B cell (primary cell): ENCODE data around the gene BCAR3. TPM values are rescaled to one million over a fixed set of nuclear protein-coding genes. Genes with fewer than 3 reads are reported as not detected.

Source experiments
- ATAC-seq: fragments of 200-7000 bp; cut with Tn5 transposase; one replicate; pipeline ENCODE4 v1.10.0; 2021; ENCODE audit warnings: low read depth, mild to moderate bottlenecking, moderate number of reproducible peaks, moderate library complexity
- CTCF ChIA-PET: fragments of 350-600 bp; sonication (Branson Sonifier 250); formaldehyde crosslinking; loops from one replicate; lab custom pipeline; 2021; ENCODE audit warnings: antibody characterized with exemption, inconsistent platforms; lab: Charles Lee
- POLR2A ChIA-PET: fragments of 350-600 bp; sonication (Branson Sonifier 250); formaldehyde crosslinking; loops from one replicate; lab custom pipeline; 2021; ENCODE audit warnings: antibody characterized with exemption; lab: Charles Lee
- DNase-seq: peaks from one replicate; pipeline ENCODE4 v3.0.0; 2013
- H2AFZ ChIP-seq: 2 replicates; pipeline ENCODE4 v1.6.1; 2012; ENCODE audit warnings: mild to moderate bottlenecking, low read depth, low read length; ENCODE audit not compliant: insufficient read depth, poor library complexity, severe bottlenecking
- H3K27ac ChIP-seq, 2 donors: 1 replicate in 1 of 2; 2 replicates in 1 of 2; pipeline ENCODE4 v1.5.1; 2012 to 2013; ENCODE audit warnings: low read length in 2 of 2, mild to moderate bottlenecking in 2 of 2, moderate library complexity in 1 of 2
- H3K27me3 ChIP-seq, 4 experiments: fragments of 200-600 bp in 1 of 4; sonication (generic) in 1 of 4; replicated peaks in 1 of 4; 1 replicate in 2 of 4; 2 replicates in 2 of 4; pipeline versions ENCODE4 v1.6.1 to v1.7.0; 2013 to 2016; ENCODE audit warnings: low read length in 3 of 4, mild to moderate bottlenecking in 2 of 4, mixed read lengths in 1 of 4, moderate library complexity in 1 of 4; ENCODE audit not compliant: insufficient read depth in 4 of 4, control insufficient read depth in 3 of 4; ENCODE audit errors: control extremely low read depth in 1 of 4
- H3K36me3 ChIP-seq, 2 experiments: replicated peaks in 1 of 2; 1 replicate in 1 of 2; 2 replicates in 1 of 2; pipeline versions ENCODE4 v1.6.1 to v1.7.1; 2013; ENCODE audit warnings: low read length in 1 of 2; ENCODE audit not compliant: insufficient read depth in 2 of 2, control insufficient read depth in 1 of 2; ENCODE audit errors: control extremely low read depth in 1 of 2, extremely low read depth in 1 of 2
- H3K4me1 ChIP-seq, 2 donors: fragments of 200-600 bp in 1 of 2; sonication (generic) in 1 of 2; 1 replicate in 1 of 2; 2 replicates in 1 of 2; pipeline versions ENCODE4 v1.5.1 to v1.6.1; 2013 to 2017; ENCODE audit warnings: low read length in 2 of 2; ENCODE audit not compliant: control insufficient read depth in 2 of 2, insufficient read depth in 2 of 2
- H3K4me2 ChIP-seq: replicated peaks from 2 replicates; pipeline ENCODE3; 2012; ENCODE audit warnings: mild to moderate bottlenecking, low read depth, low read length; ENCODE audit not compliant: poor library complexity, severe bottlenecking
- H3K4me3 ChIP-seq, 5 experiments: fragments of 200-600 bp in 1 of 5; sonication (generic) in 1 of 5; 1 replicate in 3 of 5; 2 replicates in 2 of 5; pipeline versions ENCODE4 v1.5.1 to v1.7.0; 2011 to 2016; ENCODE audit warnings: low read length in 4 of 5, mild to moderate bottlenecking in 4 of 5, low read depth in 2 of 5, control low read depth in 1 of 5, moderate library complexity in 1 of 5; ENCODE audit not compliant: insufficient read depth in 1 of 5; ENCODE audit errors: control extremely low read depth in 1 of 5, extremely low read depth in 1 of 5
- H3K79me2 ChIP-seq: fragments of 200-600 bp; sonication (generic); one replicate; pipeline ENCODE4 v1.6.0; 2016; ENCODE audit warnings: low read length; ENCODE audit not compliant: control insufficient read depth, insufficient read depth
- H3K9ac ChIP-seq: fragments of 200-600 bp; sonication (generic); 2 replicates; pipeline ENCODE4 v1.6.1; 2017; ENCODE audit warnings: mild to moderate bottlenecking, low read length, moderate library complexity
- H3K9me3 ChIP-seq, 3 donors: one replicate each; pipeline versions ENCODE4 v1.6.1 to v1.7.1; 2013; ENCODE audit warnings: low read length in 2 of 3; ENCODE audit not compliant: control insufficient read depth in 2 of 3, insufficient read depth in 1 of 3; ENCODE audit errors: control extremely low read depth in 1 of 3
- H4K20me1 ChIP-seq: 2 replicates; pipeline ENCODE4 v1.6.0; 2012; ENCODE audit warnings: mild to moderate bottlenecking, low read length; ENCODE audit not compliant: insufficient read depth, control insufficient read depth, poor library complexity, severe bottlenecking
- H3K27ac Mint-ChIP-seq: one replicate; pipeline ENCODE4 v1.8.0; 2021; ENCODE audit warnings: mixed read lengths
- H3K27me3 Mint-ChIP-seq: one replicate; pipeline ENCODE4 v1.8.0; 2021; ENCODE audit warnings: mixed read lengths
- H3K4me1 Mint-ChIP-seq: one replicate; pipeline ENCODE4 v1.8.0; 2021; ENCODE audit warnings: mixed read lengths
- H3K4me3 Mint-ChIP-seq: one replicate; pipeline ENCODE4 v1.8.0; 2021; ENCODE audit warnings: mixed read lengths
- H3K9me3 Mint-ChIP-seq: one replicate; pipeline ENCODE4 v1.8.0; 2022; ENCODE audit warnings: mixed read lengths; ENCODE audit not compliant: insufficient read depth
- CTCF ChIP-seq: fragments of 200-600 bp; IDR thresholded peaks from one replicate; pipeline ENCODE4 v1.8.0; 2022; ENCODE audit warnings: antibody characterized with exemption, mild to moderate bottlenecking
- EZH2 ChIP-seq: IDR thresholded peaks from 2 replicates; pipeline ENCODE4 v1.6.1; 2012; ENCODE audit warnings: borderline replicate concordance, low read depth, mild to moderate bottlenecking, moderate library complexity, low read length; ENCODE audit not compliant: insufficient read depth, poor library complexity, severe bottlenecking
- WGBS: methylation state at CpG from one replicate; pipeline ENCODE4 v1.1.5; 2013; ENCODE audit warnings: missing lambda C conversion rate; ENCODE audit not compliant: insufficient coverage; 5-methylcytosine and 5-hydroxymethylcytosine counted together
- intact Hi-C: fragments of 100-400 bp; cut with micrococcal nuclease; formaldehyde crosslinking; loops from one replicate; pipeline ENCODE4 v1.10.0; 2022
- polyA plus RNA-seq: library from polyadenylated mRNA; depleted of rRNA; stranded (reverse); fragments of >200 nt; gene quantifications from 2 replicates; pipeline ENCODE4 v1.2.3, GENCODE V29; 2012
- total RNA-seq, 2 donors: library from RNA; stranded (reverse); fragments of 120-200 nt in 1 of 2; gene quantifications; 1 replicate in 1 of 2; 2 replicates in 1 of 2; pipeline versions ENCODE4 v1.2.3 to v1.2.4, GENCODE V29; 2013 to 2022

Gene BCAR3
- total and polyA plus RNA-seq, 2 donors (not counting 1 experiment from before 2014, with no cell fraction given): 6.7 to 13.0 TPM

GRCh38 chr1:93715529-93716126 is 34.0 kb upstream of the BCAR3 start:
- H3K4me3 Mint-ChIP-seq: peak overlapping the region; percentile 62
- Histone ChIP-seq H3K36me3 (no peaks in the 10 kb centered on the region), H3K4me2 (no peak overlapping the region), H3K4me1 (peaks cover 4 to 29% of the 10 kb centered on the region in 2 donors), H3K27ac (no peak overlapping the region), H4K20me1 (no peaks in the 10 kb centered on the region), H3K9ac (no peak overlapping the region), H3K4me3 (no peak overlapping the region), H3K9me3 (peaks cover 0 to 3% (median 0%) of the 10 kb centered on the region in 3 donors), H3K79me2 (no peaks in the 10 kb centered on the region), H2AFZ (peak overlapping the region; percentile 41), H3K27me3 (no peaks in the 10 kb centered on the region)
- no peak for DNase-seq
- H3K4me1 Mint-ChIP-seq: peaks cover 31% of the 10 kb centered on the region
- 62% methylated on average over 4 of the region's 10 CpGs for WGBS
- intact Hi-C loops: no loop called here
- TF ChIP-seq EZH2: no peak
- no peak for TF ChIP-seq CTCF
- POLR2A ChIA-PET: no interaction called here
- no peaks in the 10 kb centered on the region for H3K9me3 Mint-ChIP-seq
- H3K27ac Mint-ChIP-seq: peak overlapping the region; percentile 47
- ATAC-seq: peak; percentile 64
- CTCF ChIA-PET: interaction anchor here (0.7 to 2.0 kb wide), 6 partner anchors 11 to 98 kb away, joined by 3 to 5 read pairs (median 4); partner anchors contain the start of gene BCAR3
- no peaks in the 10 kb centered on the region for H3K27me3 Mint-ChIP-seq

DNA sequence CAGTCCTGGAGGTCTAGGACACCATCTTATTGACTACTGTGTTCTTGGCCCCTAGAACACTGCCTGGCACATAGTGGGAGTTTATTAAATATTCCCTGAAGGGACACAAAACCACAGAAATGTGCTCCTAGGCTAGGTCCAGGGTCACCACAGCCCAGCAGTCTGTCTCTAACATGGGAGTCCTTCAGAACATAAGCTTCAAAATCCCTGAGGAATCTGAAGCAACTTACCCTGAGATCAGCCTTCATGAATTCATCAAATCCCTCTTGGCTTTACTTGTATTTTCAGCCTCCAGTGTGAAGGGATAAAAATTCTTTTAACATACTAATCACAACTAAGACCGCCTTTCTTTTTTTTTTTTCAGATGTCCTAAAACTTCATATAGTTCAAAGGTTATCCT is 32.7 kb upstream of the BCAR3 start:
- ChIA-PET POLR2A (no interaction called here), CTCF (interaction anchor here (0.7 to 0.8 kb wide), 2 partner anchors 11 to 34 kb away, joined by 3 to 4 read pairs; no protein-coding TSS in a partner anchor)
- no peak overlapping the region for H3K4me2 ChIP-seq
- no peaks in the 10 kb centered on the region for H3K36me3 ChIP-seq
- no CpG with 5 or more reads among the region's 1 CpG for WGBS
- H3K79me2 ChIP-seq: no peaks in the 10 kb centered on the region
- H3K27me3 Mint-ChIP-seq: no peaks in the 10 kb centered on the region
- H3K4me1 ChIP-seq: peaks cover 6 to 31% of the 10 kb centered on the region in 2 donors
- no peaks in the 10 kb centered on the region for H3K27me3 ChIP-seq
- H4K20me1 ChIP-seq: no peaks in the 10 kb centered on the region
- ATAC-seq (no peak), DNase-seq (no peak)
- H3K9ac ChIP-seq: no peak overlapping the region
- H3K9me3 ChIP-seq: peaks cover 0 to 3% (median 0%) of the 10 kb centered on the region in 3 donors
- no peak overlapping the region for H3K4me3 Mint-ChIP-seq
- no peak overlapping the region for H3K4me3 ChIP-seq
- H3K27ac Mint-ChIP-seq: no peak overlapping the region
- H3K4me1 Mint-ChIP-seq: peaks cover 34% of the 10 kb centered on the region
- TF ChIP-seq CTCF (no peak), EZH2 (no peak)
- intact Hi-C loops: no loop called here
- H3K9me3 Mint-ChIP-seq: no peaks in the 10 kb centered on the region
- H2AFZ ChIP-seq: no peak overlapping the region
- H3K27ac ChIP-seq: no peak overlapping the region
